ENCODE measurements around the gene KIF22. TPM values are rescaled to one million over a fixed set of nuclear protein-coding genes. Genes with fewer than 3 reads are reported as not detected.

The KIF22 gene
- total RNA-seq, 1 experiment from 2014 or later, result 111 TPM

GRCh38 chr16:29845656-29846055 lies 55.1 kb downstream of the KIF22 start:
- TF ChIP-seq SIN3A (IDR thresholded peaks at IDR 0.05; ENCODE audit: borderline replicate concordance, insufficient read depth, low read depth, low read length) (no peak), CTCF (IDR thresholded peaks at IDR 0.05) (no peak), TCF7L2 (IDR thresholded peaks at IDR 0.05; ENCODE audit: low read depth, low read length) (no peak), POLR2AphosphoS5 (IDR thresholded peaks at IDR 0.05; ENCODE audit: low read depth, low read length) (no peak)
- TF ChIP-seq, protein P1, sequence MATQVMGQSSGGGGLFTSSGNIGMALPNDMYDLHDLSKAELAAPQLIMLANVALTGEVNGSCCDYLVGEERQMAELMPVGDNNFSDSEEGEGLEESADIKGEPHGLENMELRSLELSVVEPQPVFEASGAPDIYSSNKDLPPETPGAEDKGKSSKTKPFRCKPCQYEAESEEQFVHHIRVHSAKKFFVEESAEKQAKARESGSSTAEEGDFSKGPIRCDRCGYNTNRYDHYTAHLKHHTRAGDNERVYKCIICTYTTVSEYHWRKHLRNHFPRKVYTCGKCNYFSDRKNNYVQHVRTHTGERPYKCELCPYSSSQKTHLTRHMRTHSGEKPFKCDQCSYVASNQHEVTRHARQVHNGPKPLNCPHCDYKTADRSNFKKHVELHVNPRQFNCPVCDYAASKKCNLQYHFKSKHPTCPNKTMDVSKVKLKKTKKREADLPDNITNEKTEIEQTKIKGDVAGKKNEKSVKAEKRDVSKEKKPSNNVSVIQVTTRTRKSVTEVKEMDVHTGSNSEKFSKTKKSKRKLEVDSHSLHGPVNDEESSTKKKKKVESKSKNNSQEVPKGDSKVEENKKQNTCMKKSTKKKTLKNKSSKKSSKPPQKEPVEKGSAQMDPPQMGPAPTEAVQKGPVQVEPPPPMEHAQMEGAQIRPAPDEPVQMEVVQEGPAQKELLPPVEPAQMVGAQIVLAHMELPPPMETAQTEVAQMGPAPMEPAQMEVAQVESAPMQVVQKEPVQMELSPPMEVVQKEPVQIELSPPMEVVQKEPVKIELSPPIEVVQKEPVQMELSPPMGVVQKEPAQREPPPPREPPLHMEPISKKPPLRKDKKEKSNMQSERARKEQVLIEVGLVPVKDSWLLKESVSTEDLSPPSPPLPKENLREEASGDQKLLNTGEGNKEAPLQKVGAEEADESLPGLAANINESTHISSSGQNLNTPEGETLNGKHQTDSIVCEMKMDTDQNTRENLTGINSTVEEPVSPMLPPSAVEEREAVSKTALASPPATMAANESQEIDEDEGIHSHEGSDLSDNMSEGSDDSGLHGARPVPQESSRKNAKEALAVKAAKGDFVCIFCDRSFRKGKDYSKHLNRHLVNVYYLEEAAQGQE (IDR thresholded peaks at IDR 0.05; ENCODE audit: insufficient read depth in 1 of 2, low read depth in 2 of 2, low read length in 1 of 2), result no peak
- no peak for DNase-seq (ENCODE audit: low read depth, low spot score)
- intact Hi-C loops (cut with micrococcal nuclease; ENCODE audit: unreplicated experiment), result no loop called here
- no peak overlapping the region for H3K4me3 ChIP-seq (ENCODE audit: low read depth in 2 of 2, low read length in 2 of 2)
- ChIA-PET POLR2A (no interaction called here), CTCF (no interaction called here)
- no peak overlapping the region for H3K27ac ChIP-seq (ENCODE audit: low read length)
- in situ Hi-C loops (cut with HindIII; ENCODE audit: low pct_unique_long_range_greater_than_20kb, low sequenced_read_pairs), result no loop called here
- no peaks in the 10 kb centered on the region for H3K4me1 ChIP-seq (ENCODE audit: control insufficient read depth, insufficient read depth, low read length)
- ATAC-seq, result no peak
- H3K9me3 ChIP-seq (ENCODE audit: control insufficient read depth, insufficient read depth, low read depth, low read length), result no peaks in the 10 kb centered on the region
- H3K36me3 ChIP-seq (ENCODE audit: control insufficient read depth, insufficient read depth, low read length), result no peaks in the 10 kb centered on the region; the same call in 1 of the 2 replicates
- no TSS peak for BruUV-seq (replicated peaks)
- H3K27me3 ChIP-seq (ENCODE audit: control insufficient read depth, insufficient read depth, low read length), result no peaks in the 10 kb centered on the region

- in situ Hi-C loops (cut with HindIII; ENCODE audit: low pct_unique_long_range_greater_than_20kb, low sequenced_read_pairs) (no loop called here), intact Hi-C loops (cut with micrococcal nuclease; ENCODE audit: unreplicated experiment) (no loop called here)
- BruUV-seq (replicated peaks), result no TSS peak
- no peaks in the 10 kb centered on the region for H3K9me3 ChIP-seq (ENCODE audit: control insufficient read depth, insufficient read depth, low read depth, low read length)
- TF ChIP-seq SIN3A (IDR thresholded peaks at IDR 0.05; ENCODE audit: borderline replicate concordance, insufficient read depth, low read depth, low read length) (0 out of 2 replicates have a peak, but pooled peaks have one; percentile 38), CTCF (IDR thresholded peaks at IDR 0.05) (peak; percentile 92)
- TF ChIP-seq, protein P1 (IDR thresholded peaks at IDR 0.05; ENCODE audit: insufficient read depth in 1 of 2, low read depth in 2 of 2, low read length in 1 of 2), result no peak
- no peaks in the 10 kb centered on the region for H3K36me3 ChIP-seq (ENCODE audit: control insufficient read depth, insufficient read depth, low read length)
- ATAC-seq (peak; percentile 91), DNase-seq (ENCODE audit: low read depth, low spot score) (peak; percentile 51)
- H3K27me3 ChIP-seq (ENCODE audit: control insufficient read depth, insufficient read depth, low read length), result no peaks in the 10 kb centered on the region
- ChIA-PET CTCF (interaction anchor here (0.5 to 1.2 kb wide), 15 partner anchors 8 to 244 kb away, joined by 3 to 11 read pairs (median 6); partner anchors contain the start of genes ASPHD1, MVP, SEZ6L2 and TLCD3B), POLR2A (no interaction called here)
- H3K4me3 ChIP-seq (ENCODE audit: low read depth in 2 of 2, low read length in 2 of 2), result no peak overlapping the region
- H3K27ac ChIP-seq (ENCODE audit: low read length), result no peak overlapping the region
- H3K4me1 ChIP-seq (ENCODE audit: control insufficient read depth, insufficient read depth, low read length), result no peaks in the 10 kb centered on the region
These were observed 58.1 kb downstream of the KIF22 start for GRCh38 chr16:29848420-29849297.
